Heart left ventricle (tissue), 16 donors: ENCODE results near the gene EPHX1. TPM values are rescaled to one million over a fixed set of nuclear protein-coding genes. Genes with fewer than 3 reads are reported as not detected.

Experiments used
- ATAC-seq, 4 donors: fragments of 200-7000 bp; cut with Tn5 transposase; one replicate each; pipeline ENCODE4 v1.9.1; 2020 to 2022; ENCODE audit warnings: moderate library complexity in 4 of 4, mild to moderate bottlenecking in 3 of 4, moderate number of reproducible peaks in 1 of 4
- DNase-seq, 5 donors: peaks; one replicate each; pipeline ENCODE4 v3.0.0-alpha.2; 2020
- H3K27ac ChIP-seq, 12 donors: fragments of 200-600 bp; sonication (generic) in 4 of 12; one replicate each; pipeline versions ENCODE4 v1.5.0 to v1.8.0; 2016 to 2022; ENCODE audit warnings: mild to moderate bottlenecking in 2 of 12
- H3K27me3 ChIP-seq, 9 donors: fragments of 200-600 bp; sonication (generic) in 2 of 9; one replicate each; pipeline versions ENCODE4 v1.5.1 to v1.8.0; 2016 to 2022; ENCODE audit warnings: mild to moderate bottlenecking in 3 of 9
- H3K36me3 ChIP-seq, 9 donors: fragments of 200-600 bp; sonication (generic) in 2 of 9; one replicate each; pipeline versions ENCODE4 v1.5.0 to v1.8.0; 2018 to 2022; ENCODE audit warnings: mild to moderate bottlenecking in 2 of 9
- H3K4me1 ChIP-seq, 12 donors: fragments of 200-600 bp; sonication (generic) in 4 of 12; one replicate each; pipeline versions ENCODE4 v1.5.0 to v1.8.0; 2016 to 2022; ENCODE audit warnings: mild to moderate bottlenecking in 3 of 12
- H3K4me3 ChIP-seq, 12 donors: fragments of 200-600 bp; sonication (generic) in 4 of 12; one replicate each; pipeline versions ENCODE4 v1.5.0 to v1.8.0; 2017 to 2022; ENCODE audit warnings: mild to moderate bottlenecking in 9 of 12, moderate library complexity in 4 of 12
- H3K9me3 ChIP-seq, 12 donors: fragments of 200-600 bp; sonication (generic) in 4 of 12; one replicate each; pipeline versions ENCODE4 v1.5.0 to v1.8.0; 2016 to 2022; ENCODE audit warnings: mild to moderate bottlenecking in 1 of 12
- POLR2A ChIP-seq, 2 donors: fragments of 450-650 bp; IDR thresholded peaks; one replicate each; pipeline ENCODE4 v1.6.1; 2017; ENCODE audit warnings: antibody characterized with exemption in 2 of 2, mild to moderate bottlenecking in 2 of 2, moderate library complexity in 2 of 2
- WGBS, 4 donors: extraction: QIAGEN DNeasy Blood & Tissue Kit in 2 of 4; methylation state at CpG; one replicate each; pipeline versions ENCODE4 v1.1.5 to v1.1.7; 2013 to 2018; 5-methylcytosine and 5-hydroxymethylcytosine counted together
- intact Hi-C, 10 donors: fragments of 100-400 bp; cut with DNase I; formaldehyde crosslinking; loops; one replicate each; pipeline versions ENCODE4 v1.11.1 to v1.14.2; 2022
- polyA plus RNA-seq, 2 donors: library from polyadenylated mRNA; stranded (reverse); fragments of 200-250 nt; gene quantifications; one replicate each; pipeline ENCODE4 v1.2.3, GENCODE V29; 2013
- total RNA-seq, 9 donors: library from RNA; depleted of rRNA in 2 of 9; stranded (reverse); fragments of >200 nt in 2 of 9; fragmentation: NEBNext Ultra II Directional in 3 of 9; extraction: Animal tissue kit (Norgen Biotek cat#: 25700) in 3 of 9; gene quantifications; one replicate each; pipeline versions ENCODE4 v1.1.0 to v1.2.4, GENCODE V29; 2016 to 2023
- TF ChIP-seq, protein P1 (sequence below), 12 donors: fragments of 200-600 bp; sonication (generic) in 4 of 12; IDR thresholded peaks; one replicate each; pipeline versions ENCODE4 v1.5.0 to v1.8.0; 2018 to 2022; ENCODE audit warnings: antibody characterized with exemption in 12 of 12, mild to moderate bottlenecking in 5 of 12
- donor health status: ischemic (EF 13 %, LVEDD 7.1; RV severe dilation, severe dysfunction).
- donor health status: healthy with polysubstance abuse.
- donor health status: DM: no; HTN: yes; CAD: no.
- donor health status: DM: no; HTN: no; CAD: no.
- donor health status: ischemic (EF 25% LVEDD 6.9; RV normal size, moderate dysfunction).
- donor health status: ischemic (EF 25% LVEDD 5.7; RV mildly dilated, moderate dysfunction).
- donor health status: healthy.
- donor health status: DM: yes; HTN: yes; CAD: no.
- donor health status: ischemic (EF 35%, LVEDD 5.7; RV mildly dilated, moderate dysfunction).
- donor health status: nonischemic (EF 11% LVEDD 7.7; RV severe dilation, severe dysfunction).
- donor health status: DM: yes; HTN: yes; CAD: no.
- donor health status: PGD.
- donor health status: ischemic (EF 29% LVEDD 5.4; RV normal size, mild dysfunction).
- donor health status: nonischemic (EF 23%, LVEDD 6.1; RV moderate dilation, normal function).

Gene EPHX1
- total and polyA plus RNA-seq, 11 donors: 22.2 to 96.8 (median 45.4) TPM

GRCh38 chr1:225842074-225842473 lies 32.1 kb downstream of the EPHX1 start:
- intact Hi-C loops: loop anchor here in 1 of 10 donors (5.0 to 10.0 kb wide), 2 partner anchors 65 to 133 kb away; partner anchors contain the start of gene SRP9
- peaks cover 0 to 10% (median 4%) of the 10 kb centered on the region in 12 donors for H3K4me1 ChIP-seq
- no peak overlapping the region for H3K4me3 ChIP-seq
- H3K36me3 ChIP-seq: peaks cover 0 to 97% (median 78%) of the 10 kb centered on the region in 9 donors
- TF ChIP-seq POLR2A (IDR thresholded peaks at IDR 0.05): no peak
- TF ChIP-seq, protein P1, sequence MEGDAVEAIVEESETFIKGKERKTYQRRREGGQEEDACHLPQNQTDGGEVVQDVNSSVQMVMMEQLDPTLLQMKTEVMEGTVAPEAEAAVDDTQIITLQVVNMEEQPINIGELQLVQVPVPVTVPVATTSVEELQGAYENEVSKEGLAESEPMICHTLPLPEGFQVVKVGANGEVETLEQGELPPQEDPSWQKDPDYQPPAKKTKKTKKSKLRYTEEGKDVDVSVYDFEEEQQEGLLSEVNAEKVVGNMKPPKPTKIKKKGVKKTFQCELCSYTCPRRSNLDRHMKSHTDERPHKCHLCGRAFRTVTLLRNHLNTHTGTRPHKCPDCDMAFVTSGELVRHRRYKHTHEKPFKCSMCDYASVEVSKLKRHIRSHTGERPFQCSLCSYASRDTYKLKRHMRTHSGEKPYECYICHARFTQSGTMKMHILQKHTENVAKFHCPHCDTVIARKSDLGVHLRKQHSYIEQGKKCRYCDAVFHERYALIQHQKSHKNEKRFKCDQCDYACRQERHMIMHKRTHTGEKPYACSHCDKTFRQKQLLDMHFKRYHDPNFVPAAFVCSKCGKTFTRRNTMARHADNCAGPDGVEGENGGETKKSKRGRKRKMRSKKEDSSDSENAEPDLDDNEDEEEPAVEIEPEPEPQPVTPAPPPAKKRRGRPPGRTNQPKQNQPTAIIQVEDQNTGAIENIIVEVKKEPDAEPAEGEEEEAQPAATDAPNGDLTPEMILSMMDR (IDR thresholded peaks at IDR 0.05): no peak
- no peak overlapping the region for H3K27ac ChIP-seq
- 68 to 84% (median 81%) methylated on average over 12 of the region's 12 CpGs for WGBS, 4 donors
- no peak for ATAC-seq
- H3K9me3 ChIP-seq: no peaks in the 10 kb centered on the region
- DNase-seq: no peak
- H3K27me3 ChIP-seq: no peaks in the 10 kb centered on the region

GRCh38 chr1:225842788-225843425 lies 33.0 kb downstream of the EPHX1 start:
- Histone ChIP-seq H3K9me3 (no peaks in the 10 kb centered on the region), H3K27me3 (no peaks in the 10 kb centered on the region), H3K4me1 (peaks cover 0 to 14% (median 7%) of the 10 kb centered on the region in 12 donors), H3K36me3 (peaks cover 0 to 98% (median 81%) of the 10 kb centered on the region in 9 donors), H3K27ac (no peak overlapping the region), H3K4me3 (no peak overlapping the region)
- no peak for DNase-seq
- intact Hi-C loops: loop anchor here in 2 of 10 donors (1.0 to 10.0 kb wide), 3 partner anchors 66 to 132 kb away; partner anchors contain the start of gene SRP9 (in 1 of the 2)
- TF ChIP-seq, protein P1 (IDR thresholded peaks at IDR 0.05): no peak
- TF ChIP-seq POLR2A (IDR thresholded peaks at IDR 0.05): no peak
- whole genome bisulfite sequencing, 4 donors: 84 to 94% (median 90%) methylated on average over 6 of the region's 6 CpGs
- ATAC-seq: no peak

DNA sequence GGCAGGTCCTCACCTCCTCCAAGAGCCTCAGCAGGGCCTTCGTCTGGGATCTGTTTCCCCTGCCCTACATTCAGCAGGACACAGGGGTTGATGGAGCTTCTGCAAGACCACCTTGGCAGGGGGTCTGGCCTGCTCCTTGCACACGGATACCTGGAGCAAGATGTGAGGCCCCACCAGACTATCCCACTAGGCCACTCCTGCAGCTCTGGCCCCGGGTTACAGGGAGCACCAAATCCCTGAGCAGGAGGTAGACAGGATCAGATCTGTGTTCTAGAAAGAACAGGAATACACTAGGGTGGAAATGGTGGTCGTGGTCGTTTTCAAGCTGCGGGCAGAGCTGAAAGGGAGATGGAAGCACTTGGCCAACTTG lies 33.5 kb downstream of the EPHX1 start:
- no peak for ATAC-seq
- no peak for TF ChIP-seq POLR2A (IDR thresholded peaks at IDR 0.05)
- TF ChIP-seq, protein P1 (IDR thresholded peaks at IDR 0.05): no peak
- Histone ChIP-seq H3K4me1 (peaks cover 0 to 19% (median 9%) of the 10 kb centered on the region in 12 donors), H3K9me3 (no peaks in the 10 kb centered on the region), H3K27me3 (no peaks in the 10 kb centered on the region), H3K4me3 (no peak overlapping the region), H3K36me3 (peaks cover 0 to 98% (median 83%) of the 10 kb centered on the region in 9 donors), H3K27ac (no peak overlapping the region)
- no peak for DNase-seq
- intact Hi-C loops: loop anchor here in 2 of 10 donors (1.0 to 10.0 kb wide), 3 partner anchors 66 to 131 kb away; partner anchors contain the start of gene SRP9 (in 1 of the 2)
- WGBS, 4 donors: 82 to 89% (median 84%) methylated on average over 6 of the region's 6 CpGs

GRCh38 chr1:225844236-225845061 lies 34.5 kb downstream of the EPHX1 start:
- ATAC-seq: no peak
- H3K9me3 ChIP-seq: no peaks in the 10 kb centered on the region
- DNase-seq: no peak
- intact Hi-C loops: loop anchor here in 8 of 10 donors (2.0 to 10.0 kb wide), 6 partner anchors 32 to 367 kb away; partner anchors contain the start of genes SRP9 (in 5 of the 8) and EPHX1 (in 4 of the 8)
- WGBS, 4 donors: 76 to 91% (median 87%) methylated on average over 10 to 18 of the region's 18 CpGs
- peak overlapping the region in 1 of 12 donors; percentile 17 for H3K27ac ChIP-seq
- TF ChIP-seq, protein P1 (IDR thresholded peaks at IDR 0.05): no peak
- TF ChIP-seq POLR2A (IDR thresholded peaks at IDR 0.05): no peak
- peaks cover 0 to 25% (median 12%) of the 10 kb centered on the region in 12 donors for H3K4me1 ChIP-seq
- H3K36me3 ChIP-seq: peaks cover 0 to 95% (median 78%) of the 10 kb centered on the region in 9 donors
- no peak overlapping the region for H3K4me3 ChIP-seq
- no peaks in the 10 kb centered on the region for H3K27me3 ChIP-seq
